Measurements from ENCODE around the gene PKP4.
A peak's percentile ranks its signal among the peaks of the same experiment; 100 is the strongest.

The PKP4 gene

DNA sequence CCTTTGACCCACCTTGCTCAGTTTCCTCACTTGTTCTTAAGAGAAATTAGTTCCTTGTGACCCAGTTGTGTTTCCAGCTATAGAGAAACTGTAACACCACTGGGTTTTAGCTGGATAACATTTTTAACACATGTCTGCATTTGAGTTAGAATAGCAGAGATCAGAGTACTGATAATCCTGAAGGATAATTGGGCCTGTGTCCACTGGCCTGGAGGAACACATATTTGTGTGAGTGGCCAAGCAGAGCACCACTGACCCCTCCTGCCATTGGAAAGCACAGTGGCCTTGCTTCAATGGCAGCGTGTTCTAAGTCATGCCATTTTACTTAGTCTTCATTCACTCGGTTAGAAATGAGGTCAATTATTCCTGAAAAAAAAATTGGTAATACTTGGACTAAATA is 42.6 kb downstream of the PKP4 start:
- no peak for DNase-seq (ENCODE audit: low read depth)

GRCh38 chr2:158500333-158500732 is 43.6 kb downstream of the PKP4 start:
- DNase-seq (ENCODE audit: low read depth), result no peak

DNA sequence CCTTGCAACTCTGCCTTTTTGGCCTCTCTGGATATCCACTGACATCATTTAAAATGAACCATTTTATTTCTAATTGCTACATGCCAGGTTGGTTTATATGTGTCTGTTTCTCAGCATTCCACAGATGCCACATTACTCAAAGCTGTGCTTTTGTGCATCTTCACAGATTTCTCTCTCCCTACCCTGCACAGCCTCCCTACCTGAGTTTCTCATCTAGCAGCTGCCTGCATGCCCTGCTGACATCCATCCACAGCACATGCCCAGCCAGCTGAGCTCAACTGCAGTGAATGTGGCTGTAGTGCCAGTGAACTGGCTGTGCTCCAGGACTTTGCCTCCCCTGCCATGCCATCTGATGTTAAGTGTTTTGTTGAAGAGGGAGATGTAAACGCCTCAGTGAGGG is 44.5 kb downstream of the PKP4 start:
- no peak for DNase-seq (ENCODE audit: low read depth)

DNA sequence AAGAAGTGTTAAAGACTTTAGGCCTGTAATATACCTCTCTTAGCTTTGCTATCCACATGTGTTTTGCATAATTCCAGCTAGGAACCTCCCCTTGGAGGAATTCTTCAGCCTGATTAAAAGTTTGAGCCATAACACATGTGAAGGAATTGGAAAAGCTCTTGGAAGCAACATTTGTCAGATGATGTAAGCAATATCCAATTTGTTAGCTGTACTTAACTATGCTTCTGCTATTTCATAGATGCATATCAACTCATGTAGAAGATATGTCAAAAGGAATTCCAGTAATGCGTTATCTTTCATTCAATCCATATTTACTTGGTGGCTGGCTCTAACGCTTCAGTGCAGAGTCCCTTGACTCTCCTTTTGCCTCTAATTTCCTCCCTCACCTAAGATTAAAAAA is 46.2 kb downstream of the PKP4 start:
- DNase-seq (ENCODE audit: low read depth), result no peak

DNA sequence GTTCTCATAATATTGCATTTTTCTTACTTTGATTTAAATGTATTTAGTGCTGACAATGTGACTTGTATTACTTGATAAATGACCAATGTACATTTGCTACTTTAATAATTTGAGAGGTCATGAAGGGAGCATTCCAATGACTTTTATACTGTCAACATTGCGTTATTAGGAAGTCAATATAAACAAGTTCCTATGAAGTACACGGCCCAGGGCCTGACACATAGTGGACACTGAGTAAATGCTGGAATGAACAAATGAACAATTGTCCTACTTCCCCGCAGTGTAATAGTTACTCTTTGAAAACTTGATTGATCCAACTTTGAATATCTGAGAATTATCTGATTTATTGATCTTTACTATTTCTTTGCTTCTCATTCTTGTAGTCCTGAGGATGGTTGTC is 47.3 kb downstream of the PKP4 start:
- no peak for DNase-seq (ENCODE audit: low read depth)

GRCh38 chr2:158505448-158505934 is 48.7 kb downstream of the PKP4 start:
- DNase-seq (ENCODE audit: low read depth), result no peak

DNA sequence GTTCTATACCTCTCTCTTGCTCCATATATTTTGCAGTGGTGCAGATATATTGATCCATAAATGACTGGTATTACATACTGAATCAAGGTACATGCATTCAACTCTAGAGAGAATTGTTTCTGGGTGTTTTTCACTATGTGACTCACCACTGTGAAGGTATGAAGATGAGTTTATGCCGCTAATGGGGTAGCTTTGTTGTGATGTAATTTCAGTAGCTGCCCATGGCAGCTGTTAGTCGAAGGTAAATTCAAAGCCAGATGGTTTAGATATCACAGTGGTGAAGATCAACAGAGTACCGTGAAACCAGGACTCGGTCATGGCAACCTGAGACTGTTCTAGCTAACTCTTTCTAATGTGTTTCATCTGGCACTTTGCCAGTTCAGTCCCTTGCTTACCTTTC is 50.4 kb downstream of the PKP4 start:
- peak; percentile 7 for DNase-seq (ENCODE audit: low read depth)

DNA sequence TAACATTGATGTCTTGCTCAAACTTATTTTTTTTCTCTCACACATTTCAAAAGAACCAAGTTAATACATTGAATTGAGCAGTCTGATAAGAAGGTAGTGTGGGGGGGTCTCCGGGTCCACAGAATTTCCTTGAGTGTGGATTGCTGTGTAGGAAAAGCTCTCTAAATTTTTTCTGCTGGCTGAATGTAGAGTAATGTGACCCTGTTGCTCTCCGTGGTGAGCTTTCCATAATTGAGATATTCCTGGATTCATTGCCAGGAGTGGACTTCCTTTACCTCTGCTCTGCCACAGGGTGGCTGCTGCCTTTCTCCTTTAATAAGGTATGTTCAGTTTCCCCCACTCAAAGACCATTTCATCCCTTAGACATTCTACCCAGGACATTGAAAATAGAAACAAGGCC is 50.9 kb downstream of the PKP4 start:
- DNase-seq (ENCODE audit: low read depth), result no peak

- no peak for DNase-seq (ENCODE audit: low read depth)
Observed at GRCh38 chr2:158509928-158510797, 53.4 kb downstream of the PKP4 start.

DNA sequence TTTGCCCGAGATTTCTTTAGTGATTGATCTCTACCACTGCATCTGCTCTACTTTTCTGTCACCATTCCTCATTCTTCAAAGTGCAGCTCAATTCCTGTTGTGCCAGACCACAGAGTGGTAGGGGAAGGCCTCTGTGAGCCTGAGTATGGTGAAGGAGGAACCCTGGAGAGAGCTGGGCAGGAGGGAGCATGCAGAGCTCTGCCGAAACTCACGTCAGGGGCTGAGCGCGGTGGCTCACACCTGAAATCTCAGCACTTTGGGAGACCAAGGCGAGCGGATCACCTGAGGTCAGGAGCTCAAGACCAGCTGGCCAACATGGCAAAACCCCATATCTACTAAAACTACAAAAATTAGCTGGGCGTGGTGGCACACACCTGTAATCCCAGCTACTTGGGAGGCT is 54.1 kb downstream of the PKP4 start:
- DNase-seq (ENCODE audit: low read depth), result no peak

- no peak for DNase-seq (ENCODE audit: low read depth)
Observed at GRCh38 chr2:158511706-158512105, 55.0 kb downstream of the PKP4 start.

- no peak for DNase-seq (ENCODE audit: low read depth)
Observed at GRCh38 chr2:158512323-158512722, 55.6 kb downstream of the PKP4 start.

DNA sequence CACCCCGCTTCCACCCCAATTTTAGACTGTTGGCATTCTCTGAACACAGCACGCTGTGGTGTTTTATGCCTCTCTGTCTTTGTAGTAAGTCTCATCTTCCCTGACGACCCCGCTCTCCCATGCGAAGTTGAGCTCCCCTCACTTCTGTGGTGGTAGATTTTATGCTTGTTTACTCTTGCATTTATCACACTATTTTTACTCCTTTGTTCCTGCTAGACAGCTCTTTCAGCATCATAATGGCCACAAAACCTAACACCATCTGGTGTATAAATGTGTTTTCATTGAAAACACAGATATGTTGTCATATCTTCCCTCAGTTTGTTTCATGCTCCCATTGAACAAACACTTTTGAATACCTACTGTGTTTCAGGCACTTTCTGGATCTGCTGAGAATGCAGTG is 57.1 kb downstream of the PKP4 start:
- no peak for DNase-seq (ENCODE audit: low read depth)

GRCh38 chr2:158518084-158518483 is 61.3 kb downstream of the PKP4 start:
- DNase-seq (ENCODE audit: low read depth), result no peak

DNA sequence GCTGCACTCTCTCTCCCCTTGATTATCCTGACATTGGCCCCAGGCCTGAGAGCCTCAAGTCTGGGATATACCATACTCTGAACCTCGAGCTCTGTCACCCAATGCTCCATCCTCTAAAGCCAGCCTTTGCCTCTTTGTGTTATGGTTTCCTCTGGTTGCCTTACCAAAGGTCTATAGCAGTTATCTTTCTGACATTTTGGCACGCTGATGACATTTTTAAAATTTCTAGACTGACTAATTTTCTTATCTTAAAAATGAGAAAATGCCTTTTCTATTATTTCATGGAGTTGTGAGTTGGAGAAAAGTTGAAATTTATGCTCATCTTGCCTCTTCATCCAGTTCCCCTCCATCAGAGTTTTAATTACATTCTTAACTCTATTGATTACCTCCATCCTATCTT is 62.7 kb downstream of the PKP4 start:
- DNase-seq (ENCODE audit: low read depth), result no peak

- DNase-seq (ENCODE audit: low read depth), result no peak
Observed at GRCh38 chr2:158529379-158530259, 72.9 kb downstream of the PKP4 start.

GRCh38 chr2:158530829-158531228 is 74.1 kb downstream of the PKP4 start:
- no peak for DNase-seq (ENCODE audit: low read depth)

GRCh38 chr2:158533009-158533408 is 76.3 kb downstream of the PKP4 start:
- no peak for DNase-seq (ENCODE audit: low read depth)

GRCh38 chr2:158539176-158540005 is 82.6 kb downstream of the PKP4 start:
- no peak for DNase-seq (ENCODE audit: low read depth)

- no peak for DNase-seq (ENCODE audit: low read depth)
Observed at GRCh38 chr2:158542577-158542976, 85.8 kb downstream of the PKP4 start.

DNA sequence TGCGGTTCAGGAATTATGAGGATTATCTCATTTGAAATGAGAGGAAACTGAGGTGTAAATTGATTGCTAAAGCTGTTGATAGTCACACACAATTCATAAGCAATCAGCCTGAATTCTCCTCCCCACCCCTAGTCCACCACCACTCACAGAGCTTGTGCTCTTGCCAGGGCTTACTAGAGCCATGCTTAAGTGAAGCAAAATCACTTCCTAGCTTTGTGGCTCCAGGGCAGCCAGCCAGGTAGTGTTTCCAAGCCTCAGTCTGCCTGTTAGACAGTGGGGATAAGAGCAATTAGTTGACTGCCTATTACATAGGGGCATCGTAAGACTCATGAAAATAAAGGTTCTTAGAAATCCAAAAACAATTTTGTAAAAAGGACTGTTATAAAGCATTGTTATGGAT is 87.2 kb downstream of the PKP4 start:
- DNase-seq (ENCODE audit: low read depth), result no peak

DNA sequence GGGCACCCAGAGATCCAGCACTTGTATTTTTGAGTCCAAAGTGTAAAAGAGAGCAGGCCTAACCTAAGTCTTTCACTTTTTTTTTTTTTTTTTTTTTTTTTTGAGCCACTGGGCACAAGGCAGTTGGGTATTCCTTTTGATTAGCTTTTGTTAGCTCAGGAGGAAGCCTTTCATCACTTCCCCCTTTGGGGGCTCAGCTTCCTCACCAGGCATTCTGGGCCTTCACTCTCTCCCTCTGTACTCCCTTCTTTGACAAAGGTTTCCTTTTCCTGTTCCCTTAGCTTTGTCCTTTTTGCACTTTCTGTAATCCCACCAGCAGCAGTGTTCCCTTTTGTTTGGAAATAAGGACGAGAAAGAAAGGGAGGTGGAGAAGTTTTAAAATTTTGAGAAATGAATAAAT is 88.2 kb downstream of the PKP4 start:
- DNase-seq (ENCODE audit: low read depth), result no peak

Measured in activated T-cell treated with anti-CD3 and anti-CD28 coated beads for 48 hours (primary cell).